Endodermal cell (in vitro differentiated cells): ENCODE data around the gene SRPX. TPM values are rescaled to one million over a fixed set of nuclear protein-coding genes. Genes with fewer than 3 reads are reported as not detected.

Experiments
- DNase-seq: peaks from one replicate; pipeline ENCODE4 v3.0.0-alpha.2; 2017
- H3K27ac ChIP-seq: 2 replicates; pipeline ENCODE4 v1.5.1; 2013; ENCODE audit warnings: mild to moderate bottlenecking, low read depth, low read length, moderate library complexity
- H3K27me3 ChIP-seq: 2 replicates; pipeline ENCODE4 v1.6.1; 2013; ENCODE audit warnings: mild to moderate bottlenecking, low read length, moderate library complexity; ENCODE audit not compliant: insufficient read depth, control insufficient read depth, poor library complexity, severe bottlenecking
- H3K36me3 ChIP-seq: 2 replicates; pipeline ENCODE4 v1.7.0; 2013; ENCODE audit warnings: mild to moderate bottlenecking, low read length, moderate library complexity; ENCODE audit not compliant: control insufficient read depth, insufficient read depth
- H3K4me1 ChIP-seq: one replicate; pipeline ENCODE4 v1.7.0; 2013; ENCODE audit warnings: low read length; ENCODE audit not compliant: control insufficient read depth, insufficient read depth
- H3K4me3 ChIP-seq: 2 replicates; pipeline ENCODE4 v1.5.1; 2013; ENCODE audit warnings: mild to moderate bottlenecking, low read length, moderate library complexity
- H3K9ac ChIP-seq: 2 replicates; pipeline ENCODE4 v1.6.1; 2013; ENCODE audit warnings: mild to moderate bottlenecking, low read length, moderate library complexity; ENCODE audit not compliant: poor library complexity, severe bottlenecking; ENCODE audit errors: extremely low read depth
- H3K9me3 ChIP-seq: 2 replicates; pipeline ENCODE4 v1.6.1; 2013; ENCODE audit warnings: mild to moderate bottlenecking, low read length, moderate library complexity; ENCODE audit not compliant: control insufficient read depth
- H3K27ac Mint-ChIP-seq: 2 replicates; pipeline ENCODE4 v1.8.0; 2020; ENCODE audit warnings: mixed read lengths
- H3K27me3 Mint-ChIP-seq: 2 replicates; pipeline ENCODE4 v1.8.0; 2021; ENCODE audit warnings: mild to moderate bottlenecking, mixed read lengths; ENCODE audit not compliant: insufficient read depth
- H3K36me3 Mint-ChIP-seq: 2 replicates; pipeline ENCODE4 v1.8.0; 2020; ENCODE audit warnings: low read depth, mixed read lengths
- H3K4me1 Mint-ChIP-seq: 2 replicates; pipeline ENCODE4 v1.8.0; 2020; ENCODE audit warnings: mixed read lengths
- H3K4me3 Mint-ChIP-seq: 2 replicates; pipeline ENCODE4 v1.8.0; 2020; ENCODE audit warnings: mild to moderate bottlenecking, moderate library complexity, mixed read lengths
- H3K9me3 Mint-ChIP-seq: 2 replicates; pipeline ENCODE4 v1.8.0; 2020; ENCODE audit warnings: mild to moderate bottlenecking, mixed read lengths
- WGBS, 2 experiments: methylation state at CpG; one replicate each; pipeline versions ENCODE4 v1.1.5 to v1.1.7; 2013; ENCODE audit warnings: missing lambda C conversion rate in 2 of 2, mixed read lengths in 1 of 2; ENCODE audit not compliant: insufficient coverage in 1 of 2, insufficient read length in 1 of 2; 5-methylcytosine and 5-hydroxymethylcytosine counted together
- total RNA-seq, 2 donors: library from RNA; stranded (reverse); fragmentation: NEBNext Ultra II Directional in 1 of 2; extraction: Animal tissue kit (Norgen Biotek cat#: 25700) in 1 of 2; gene quantifications; 2 replicates in 1 of 2; 3 replicates in 1 of 2; pipeline ENCODE4 v1.2.1, GENCODE V29; 2021
- TF ChIP-seq, protein P1 (sequence below): fragments of 200-600 bp; sonication (generic); conservative IDR thresholded peaks from 2 replicates; pipeline ENCODE4 v1.5.0; 2021; ENCODE audit warnings: antibody characterized with exemption, mild to moderate bottlenecking

Gene SRPX
- total RNA-seq, 2 donors from 2014 or later = 1.8 to 3.4 TPM

DNA sequence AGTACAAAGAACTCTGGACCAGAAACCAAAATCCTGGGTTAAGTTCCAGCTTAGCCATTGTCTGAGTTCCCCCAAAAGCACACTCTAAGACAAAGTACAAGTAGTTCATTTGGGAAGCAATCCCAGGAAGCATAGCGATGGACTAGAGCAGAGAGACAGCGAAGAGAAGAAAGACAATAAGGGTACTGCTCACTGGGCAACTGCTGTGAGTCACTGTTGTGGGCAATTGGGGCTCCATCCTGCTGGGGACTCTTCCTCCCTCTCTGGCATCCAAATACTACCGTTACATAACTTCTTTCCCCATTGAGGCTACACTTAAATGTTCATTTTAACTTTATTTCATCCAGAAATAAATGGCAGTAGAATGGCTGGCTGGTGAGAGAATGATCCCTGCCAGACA, 14.1 kb downstream of the SRPX start:
- TF ChIP-seq, protein P1, sequence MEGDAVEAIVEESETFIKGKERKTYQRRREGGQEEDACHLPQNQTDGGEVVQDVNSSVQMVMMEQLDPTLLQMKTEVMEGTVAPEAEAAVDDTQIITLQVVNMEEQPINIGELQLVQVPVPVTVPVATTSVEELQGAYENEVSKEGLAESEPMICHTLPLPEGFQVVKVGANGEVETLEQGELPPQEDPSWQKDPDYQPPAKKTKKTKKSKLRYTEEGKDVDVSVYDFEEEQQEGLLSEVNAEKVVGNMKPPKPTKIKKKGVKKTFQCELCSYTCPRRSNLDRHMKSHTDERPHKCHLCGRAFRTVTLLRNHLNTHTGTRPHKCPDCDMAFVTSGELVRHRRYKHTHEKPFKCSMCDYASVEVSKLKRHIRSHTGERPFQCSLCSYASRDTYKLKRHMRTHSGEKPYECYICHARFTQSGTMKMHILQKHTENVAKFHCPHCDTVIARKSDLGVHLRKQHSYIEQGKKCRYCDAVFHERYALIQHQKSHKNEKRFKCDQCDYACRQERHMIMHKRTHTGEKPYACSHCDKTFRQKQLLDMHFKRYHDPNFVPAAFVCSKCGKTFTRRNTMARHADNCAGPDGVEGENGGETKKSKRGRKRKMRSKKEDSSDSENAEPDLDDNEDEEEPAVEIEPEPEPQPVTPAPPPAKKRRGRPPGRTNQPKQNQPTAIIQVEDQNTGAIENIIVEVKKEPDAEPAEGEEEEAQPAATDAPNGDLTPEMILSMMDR = no peak
- WGBS, 2 experiments = 89% methylated on average over 3 of the region's 3 CpGs; no CpG with 5 or more reads in 1 of the 2 experiments
- Mint-ChIP-seq H3K4me1 (no peaks in the 10 kb centered on the region), H3K9me3 (peaks cover 57% of the 10 kb centered on the region), H3K27ac (no peak overlapping the region), H3K36me3 (no peaks in the 10 kb centered on the region), H3K27me3 (no peaks in the 10 kb centered on the region), H3K4me3 (no peak overlapping the region)
- Histone ChIP-seq H3K27ac (no peak overlapping the region), H3K9ac (no peak overlapping the region), H3K9me3 (no peaks in the 10 kb centered on the region), H3K27me3 (no peaks in the 10 kb centered on the region), H3K4me1 (no peaks in the 10 kb centered on the region), H3K4me3 (no peak overlapping the region), H3K36me3 (no peaks in the 10 kb centered on the region)
- DNase-seq = no peak

- no peak overlapping the region for H3K4me3 ChIP-seq
- no peak overlapping the region for H3K9ac ChIP-seq
- DNase-seq = no peak
- no peaks in the 10 kb centered on the region for H3K9me3 ChIP-seq
- Mint-ChIP-seq H3K27me3 (no peaks in the 10 kb centered on the region), H3K4me1 (no peaks in the 10 kb centered on the region), H3K27ac (no peak overlapping the region), H3K9me3 (peaks cover 60% of the 10 kb centered on the region), H3K4me3 (no peak overlapping the region), H3K36me3 (no peaks in the 10 kb centered on the region)
- 82% methylated on average over 5 of the region's 5 CpGs; no CpG with 5 or more reads in 1 of the 2 experiments for whole genome bisulfite sequencing, 2 experiments
- no peak overlapping the region for H3K27ac ChIP-seq
- no peaks in the 10 kb centered on the region for H3K36me3 ChIP-seq
- H3K27me3 ChIP-seq = no peaks in the 10 kb centered on the region
- TF ChIP-seq, protein P1 = peak; percentile 27
- H3K4me1 ChIP-seq = no peaks in the 10 kb centered on the region
Observed at GRCh38 chrX:38206036-38206435, 14.6 kb downstream of the SRPX start.

- Mint-ChIP-seq H3K4me3 (no peak overlapping the region), H3K27ac (no peak overlapping the region), H3K9me3 (peaks cover 62% of the 10 kb centered on the region), H3K4me1 (no peaks in the 10 kb centered on the region), H3K36me3 (no peaks in the 10 kb centered on the region), H3K27me3 (no peaks in the 10 kb centered on the region)
- H3K4me3 ChIP-seq = no peak overlapping the region
- no peaks in the 10 kb centered on the region for H3K27me3 ChIP-seq
- 90 to 92% methylated on average over 2 to 3 of the region's 3 CpGs for WGBS, 2 experiments
- no peaks in the 10 kb centered on the region for H3K4me1 ChIP-seq
- no peak overlapping the region for H3K9ac ChIP-seq
- TF ChIP-seq, protein P1 = no peak
- no peaks in the 10 kb centered on the region for H3K36me3 ChIP-seq
- DNase-seq = no peak
- H3K27ac ChIP-seq = no peak overlapping the region
- no peaks in the 10 kb centered on the region for H3K9me3 ChIP-seq
Observed at GRCh38 chrX:38205039-38205438, 15.6 kb downstream of the SRPX start.
